ENCODE data around the gene MGMT. TPM values are rescaled to one million over a fixed set of nuclear protein-coding genes. Genes with fewer than 3 reads are reported as not detected.

MGMT gene
- polyA plus RNA-seq, 1 donor from 2014 or later = 0.94 TPM

GRCh38 chr10:129491123-129491734, 24.2 kb downstream of the MGMT start:
- Histone ChIP-seq H3K4me3 (ENCODE audit: low read length) (no peak overlapping the region), H3F3A (ENCODE audit: insufficient read depth, low read length, poor library complexity, severe bottlenecking) (no peaks in the 10 kb centered on the region), H3K36me3 (ENCODE audit: insufficient read depth, low read length) (no peaks in the 10 kb centered on the region), H3K4me2 (ENCODE audit: low read length) (no peak overlapping the region), H4K20me1 (ENCODE audit: insufficient read depth) (no peaks in the 10 kb centered on the region), H3K9ac (ENCODE audit: low read length) (no peak overlapping the region), H2AFZ (ENCODE audit: low read depth, low read length) (no peak overlapping the region), H3K79me2 (replicated peaks; ENCODE audit: insufficient read depth, low read length) (no peaks in the 10 kb centered on the region), H3K9me2 (ENCODE audit: insufficient read depth, low read length) (no peaks in the 10 kb centered on the region), H3K27me3 (ENCODE audit: insufficient read depth, low read depth, low read length) (no peaks in the 10 kb centered on the region), H3K27ac (ENCODE audit: low read length) (no peak overlapping the region), H3K9me3 (ENCODE audit: low read length) (peaks cover 8% of the 10 kb centered on the region)
- no peak for TF ChIP-seq EZH2 (IDR thresholded peaks at IDR 0.05; ENCODE audit: borderline replicate concordance, insufficient read depth, low read length, poor library complexity, severe bottlenecking)
- no peak for TF ChIP-seq MXI1 (conservative IDR thresholded peaks at IDR 0.05; ENCODE audit: poor library complexity, severe bottlenecking)
- TF ChIP-seq TAF1 (IDR thresholded peaks at IDR 0.05; ENCODE audit: low read depth) = no peak
- no peak for TF ChIP-seq POLR2AphosphoS5 (IDR thresholded peaks at IDR 0.05)
- TF ChIP-seq REST (IDR thresholded peaks at IDR 0.05; ENCODE audit: borderline replicate concordance) = no peak
- no peak for TF ChIP-seq SMC3 (conservative IDR thresholded peaks at IDR 0.05; ENCODE audit: poor library complexity)
- TF ChIP-seq RAD21 (conservative IDR thresholded peaks at IDR 0.05) = no peak
- TF ChIP-seq, protein P1, sequence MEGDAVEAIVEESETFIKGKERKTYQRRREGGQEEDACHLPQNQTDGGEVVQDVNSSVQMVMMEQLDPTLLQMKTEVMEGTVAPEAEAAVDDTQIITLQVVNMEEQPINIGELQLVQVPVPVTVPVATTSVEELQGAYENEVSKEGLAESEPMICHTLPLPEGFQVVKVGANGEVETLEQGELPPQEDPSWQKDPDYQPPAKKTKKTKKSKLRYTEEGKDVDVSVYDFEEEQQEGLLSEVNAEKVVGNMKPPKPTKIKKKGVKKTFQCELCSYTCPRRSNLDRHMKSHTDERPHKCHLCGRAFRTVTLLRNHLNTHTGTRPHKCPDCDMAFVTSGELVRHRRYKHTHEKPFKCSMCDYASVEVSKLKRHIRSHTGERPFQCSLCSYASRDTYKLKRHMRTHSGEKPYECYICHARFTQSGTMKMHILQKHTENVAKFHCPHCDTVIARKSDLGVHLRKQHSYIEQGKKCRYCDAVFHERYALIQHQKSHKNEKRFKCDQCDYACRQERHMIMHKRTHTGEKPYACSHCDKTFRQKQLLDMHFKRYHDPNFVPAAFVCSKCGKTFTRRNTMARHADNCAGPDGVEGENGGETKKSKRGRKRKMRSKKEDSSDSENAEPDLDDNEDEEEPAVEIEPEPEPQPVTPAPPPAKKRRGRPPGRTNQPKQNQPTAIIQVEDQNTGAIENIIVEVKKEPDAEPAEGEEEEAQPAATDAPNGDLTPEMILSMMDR (IDR thresholded peaks at IDR 0.05; ENCODE audit: poor library complexity, severe bottlenecking) = no peak
- no peak for TF ChIP-seq EP300 (conservative IDR thresholded peaks at IDR 0.05; ENCODE audit: poor library complexity, severe bottlenecking)

DNA sequence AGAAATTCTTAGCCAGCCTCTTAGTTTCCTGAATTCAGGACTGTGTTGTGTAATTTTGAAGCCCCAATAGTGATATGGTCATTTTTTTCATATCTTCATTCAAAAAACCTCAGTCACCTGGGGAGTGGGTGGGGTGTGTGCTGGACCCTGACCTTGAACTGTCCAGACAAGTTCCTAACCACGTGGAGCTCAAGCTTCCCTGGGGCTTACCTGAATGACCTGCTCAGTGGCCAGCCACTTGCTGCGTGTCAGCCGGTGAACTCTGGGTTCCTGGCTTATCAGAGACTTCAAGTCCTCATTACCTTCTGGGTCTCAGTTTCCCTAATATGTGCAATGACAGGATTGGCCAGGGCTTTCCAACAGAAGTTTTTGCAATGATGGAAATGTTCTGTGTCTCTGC, 27.1 kb downstream of the MGMT start:
- H3K9me3 ChIP-seq (ENCODE audit: low read length) = peaks cover 12% of the 10 kb centered on the region
- no peak overlapping the region for H3K4me3 ChIP-seq (ENCODE audit: low read length)
- H3K36me3 ChIP-seq (ENCODE audit: insufficient read depth, low read length) = no peaks in the 10 kb centered on the region
- H3K27ac ChIP-seq (ENCODE audit: low read length) = no peak overlapping the region
- H3K9me2 ChIP-seq (ENCODE audit: insufficient read depth, low read length) = no peaks in the 10 kb centered on the region
- no peak overlapping the region for H3K4me2 ChIP-seq (ENCODE audit: low read length)
- H4K20me1 ChIP-seq (ENCODE audit: insufficient read depth) = no peaks in the 10 kb centered on the region
- no peak overlapping the region for H3K9ac ChIP-seq (ENCODE audit: low read length)
- no peak for TF ChIP-seq REST (IDR thresholded peaks at IDR 0.05; ENCODE audit: borderline replicate concordance)
- TF ChIP-seq MXI1 (conservative IDR thresholded peaks at IDR 0.05; ENCODE audit: poor library complexity, severe bottlenecking) = no peak
- TF ChIP-seq TAF1 (IDR thresholded peaks at IDR 0.05; ENCODE audit: low read depth) = no peak
- no peak for TF ChIP-seq RAD21 (conservative IDR thresholded peaks at IDR 0.05)
- no peak for TF ChIP-seq POLR2AphosphoS5 (IDR thresholded peaks at IDR 0.05)
- TF ChIP-seq EZH2 (IDR thresholded peaks at IDR 0.05; ENCODE audit: borderline replicate concordance, insufficient read depth, low read length, poor library complexity, severe bottlenecking) = no peak
- TF ChIP-seq SMC3 (conservative IDR thresholded peaks at IDR 0.05; ENCODE audit: poor library complexity) = no peak
- TF ChIP-seq EP300 (conservative IDR thresholded peaks at IDR 0.05; ENCODE audit: poor library complexity, severe bottlenecking) = no peak
- TF ChIP-seq, protein P1 (IDR thresholded peaks at IDR 0.05; ENCODE audit: poor library complexity, severe bottlenecking) = no peak
- no peaks in the 10 kb centered on the region for H3K27me3 ChIP-seq (ENCODE audit: insufficient read depth, low read depth, low read length)
- H3K79me2 ChIP-seq (replicated peaks; ENCODE audit: insufficient read depth, low read length) = no peaks in the 10 kb centered on the region
- H3F3A ChIP-seq (ENCODE audit: insufficient read depth, low read length, poor library complexity, severe bottlenecking) = no peaks in the 10 kb centered on the region
- no peak overlapping the region for H2AFZ ChIP-seq (ENCODE audit: low read depth, low read length)

Measured in neural cell (in vitro differentiated cells).